H1 (cell line): ENCODE measurements around the gene PLS3. TPM values are rescaled to one million over a fixed set of nuclear protein-coding genes. Genes with fewer than 3 reads are reported as not detected.

ENCODE experiments used
- CTCF ChIA-PET: fragments of 300-600 bp; sonication (Branson Sonifier 250); formaldehyde crosslinking; loops from one replicate; lab custom pipeline; 2021; ENCODE audit not compliant: partially characterized antibody; lab: Charles Lee
- POLR2A ChIA-PET: fragments of 300-600 bp; sonication (Branson Sonifier 250); formaldehyde crosslinking; loops from one replicate; lab custom pipeline; 2021; ENCODE audit warnings: inconsistent platforms; ENCODE audit not compliant: partially characterized antibody; lab: Charles Lee
- DNase-seq, 2 experiments: peaks; one replicate each; pipeline versions ENCODE4 v3.0.0 to v3.0.0-alpha.2; 2010 to 2022; ENCODE audit warnings: low spot score in 2 of 2, low read depth in 1 of 2, mixed read lengths in 1 of 2
- FAIRE-seq: peaks from 2 replicates; lab custom pipeline; 2011; peaks lifted over from hg19 to GRCh38; lab: Jason Lieb, UNC
- H2AFZ ChIP-seq: 2 replicates; pipeline ENCODE4 v1.8.1; 2012; ENCODE audit warnings: low read length, inconsistent platforms
- H2AK5ac ChIP-seq: 2 replicates; pipeline ENCODE4 v1.6.1; 2013; ENCODE audit warnings: low read depth, low read length
- H2BK120ac ChIP-seq: replicated peaks from 2 replicates; pipeline ENCODE3; 2013; ENCODE audit warnings: low read depth, low read length, inconsistent platforms
- H2BK12ac ChIP-seq: 2 replicates; pipeline ENCODE4 v1.6.1; 2013; ENCODE audit warnings: low read depth, low read length
- H2BK15ac ChIP-seq: 2 replicates; pipeline ENCODE4 v1.6.1; 2013; ENCODE audit warnings: low read length
- H2BK20ac ChIP-seq: 2 replicates; pipeline ENCODE4 v1.6.1; 2013; ENCODE audit warnings: low read length
- H2BK5ac ChIP-seq: 2 replicates; pipeline ENCODE4 v1.6.1; 2013; ENCODE audit warnings: low read depth, low read length
- H3K14ac ChIP-seq: 2 replicates; pipeline ENCODE4 v1.6.1; 2013; ENCODE audit warnings: inconsistent platforms; ENCODE audit not compliant: insufficient read length
- H3K18ac ChIP-seq: 2 replicates; pipeline ENCODE4 v1.6.1; 2013; ENCODE audit warnings: low read length; ENCODE audit errors: extremely low read depth
- H3K23ac ChIP-seq: 2 replicates; pipeline ENCODE4 v1.6.1; 2013; ENCODE audit warnings: inconsistent platforms; ENCODE audit not compliant: insufficient read length
- H3K23me2 ChIP-seq: 2 replicates; pipeline ENCODE4 v1.6.1; 2013; ENCODE audit warnings: low read depth, low read length
- H3K27ac ChIP-seq: 2 replicates; pipeline ENCODE4 v1.6.1; 2011; ENCODE audit warnings: low read depth, low read length, inconsistent platforms
- H3K27me3 ChIP-seq, 4 experiments: replicated peaks in 1 of 4; 1 replicate in 1 of 4; 2 replicates in 3 of 4; pipeline versions ENCODE4 v1.6.1 to v1.8.1; 2011 to 2013; ENCODE audit warnings: low read length in 3 of 4, mild to moderate bottlenecking in 3 of 4, inconsistent platforms in 2 of 4, mixed read lengths in 2 of 4, moderate library complexity in 1 of 4; ENCODE audit not compliant: control insufficient read depth in 3 of 4, insufficient read depth in 3 of 4; ENCODE audit errors: extremely low read depth in 1 of 4
- H3K36me3 ChIP-seq, 4 experiments: 2 replicates each; pipeline versions ENCODE4 v1.6.1 to v1.8.1; 2011 to 2013; ENCODE audit warnings: mild to moderate bottlenecking in 4 of 4, low read length in 3 of 4, moderate library complexity in 2 of 4, control low read depth in 1 of 4, inconsistent platforms in 1 of 4; ENCODE audit not compliant: insufficient read depth in 4 of 4, control insufficient read depth in 2 of 4
- H3K4ac ChIP-seq: replicated peaks from 2 replicates; pipeline ENCODE3; 2013; ENCODE audit warnings: low read length, low read depth, mixed read lengths, inconsistent platforms; ENCODE audit not compliant: insufficient read length
- H3K4me1 ChIP-seq, 4 experiments: replicated peaks in 1 of 4; 1 replicate in 1 of 4; 2 replicates in 3 of 4; pipeline versions ENCODE4 v1.6.1 to v1.8.1; 2011 to 2013; ENCODE audit warnings: low read length in 3 of 4, inconsistent platforms in 2 of 4, mixed read lengths in 1 of 4; ENCODE audit not compliant: insufficient read depth in 4 of 4, control insufficient read depth in 3 of 4
- H3K4me2 ChIP-seq, 2 experiments: 2 replicates each; pipeline versions ENCODE4 v1.6.1 to v1.8.1; 2011 to 2013; ENCODE audit warnings: low read depth in 2 of 2, low read length in 2 of 2, control low read depth in 1 of 2, inconsistent platforms in 1 of 2, mild to moderate bottlenecking in 1 of 2; ENCODE audit not compliant: insufficient read depth in 1 of 2
- H3K4me3 ChIP-seq, 4 experiments: fragments of 200-600, 300-600 bp in 1 of 4; sonication (generic), shearing (Covaris generic), sonication (Bioruptor Twin) in 1 of 4; 2 replicates each; pipeline versions ENCODE4 v1.5.1 to v1.8.1; 2011 to 2016; ENCODE audit warnings: low read length in 4 of 4, low read depth in 3 of 4, control low read depth in 2 of 4, inconsistent platforms in 2 of 4, mild to moderate bottlenecking in 2 of 4, mixed read lengths in 1 of 4, moderate library complexity in 1 of 4; ENCODE audit not compliant: insufficient read depth in 2 of 4; ENCODE audit errors: extremely low read depth in 1 of 4
- H3K56ac ChIP-seq: replicated peaks from 2 replicates; pipeline ENCODE3; 2013; ENCODE audit warnings: low read depth, mild to moderate bottlenecking, mixed read lengths, low read length, inconsistent platforms; ENCODE audit not compliant: insufficient read length
- H3K79me1 ChIP-seq: 2 replicates; pipeline ENCODE4 v1.6.1; 2013; ENCODE audit warnings: low read depth, low read length, control low read depth
- H3K79me2 ChIP-seq, 2 experiments: 2 replicates each; pipeline versions ENCODE4 v1.6.1 to v1.8.1; 2012 to 2013; ENCODE audit warnings: low read length in 2 of 2, mild to moderate bottlenecking in 2 of 2, inconsistent platforms in 1 of 2; ENCODE audit not compliant: insufficient read depth in 2 of 2, control insufficient read depth in 1 of 2
- H3K9ac ChIP-seq, 4 experiments: replicated peaks in 1 of 4; 1 replicate in 1 of 4; 2 replicates in 3 of 4; pipeline versions ENCODE4 v1.6.1 to v1.8.1; 2011 to 2013; ENCODE audit warnings: low read depth in 3 of 4, low read length in 3 of 4, control low read depth in 2 of 4, mild to moderate bottlenecking in 2 of 4, moderate library complexity in 2 of 4, inconsistent platforms in 1 of 4; ENCODE audit errors: extremely low read depth in 1 of 4
- H3K9me3 ChIP-seq, 2 experiments: 2 replicates each; pipeline versions ENCODE4 v1.6.1 to v1.8.1; 2012 to 2013; ENCODE audit warnings: mild to moderate bottlenecking in 2 of 2, moderate library complexity in 2 of 2, control low read depth in 1 of 2, inconsistent platforms in 1 of 2, low read depth in 1 of 2, low read length in 1 of 2, mixed read lengths in 1 of 2; ENCODE audit not compliant: insufficient read depth in 2 of 2
- H4K20me1 ChIP-seq, 2 experiments: replicated peaks in 1 of 2; 2 replicates each; pipeline versions ENCODE3 to v1.8.1; 2011 to 2013; ENCODE audit warnings: inconsistent platforms in 2 of 2, low read length in 2 of 2, mild to moderate bottlenecking in 1 of 2; ENCODE audit not compliant: insufficient read depth in 2 of 2, control insufficient read depth in 1 of 2
- H4K5ac ChIP-seq: 2 replicates; pipeline ENCODE4 v1.6.1; 2013; ENCODE audit warnings: low read length, low read depth, mixed read lengths, inconsistent platforms; ENCODE audit not compliant: insufficient read length
- H4K8ac ChIP-seq: 2 replicates; pipeline ENCODE4 v1.8.0; 2013; ENCODE audit warnings: mild to moderate bottlenecking, moderate library complexity, low read length, inconsistent platforms; ENCODE audit not compliant: insufficient read depth; ENCODE audit errors: extremely low read depth
- H4K91ac ChIP-seq: replicated peaks from 2 replicates; pipeline ENCODE3; 2013; ENCODE audit warnings: low read length, mixed read lengths, inconsistent platforms; ENCODE audit not compliant: insufficient read length
- BRCA1 ChIP-seq: IDR thresholded peaks from 2 replicates; pipeline ENCODE4 v1.6.1; 2012; ENCODE audit warnings: low read depth, low read length, improper control_type of control experiment
- CBX5 ChIP-seq: fragments of 300-800, 300-1000 bp; sonication (generic); IDR thresholded peaks from 2 replicates; pipeline ENCODE4 v1.7.1; 2016; ENCODE audit warnings: antibody characterized with exemption, low read length, low read depth
- E2F6 ChIP-seq: IDR thresholded peaks from 2 replicates; pipeline ENCODE4 v1.6.1; 2012; ENCODE audit warnings: inconsistent platforms
- EP300 ChIP-seq, 2 experiments: IDR thresholded peaks; 1 replicate in 1 of 2; 2 replicates in 1 of 2; pipeline ENCODE4 v1.6.1; 2011 to 2012; ENCODE audit warnings: low read depth in 2 of 2, low read length in 2 of 2, mild to moderate bottlenecking in 2 of 2, borderline replicate concordance in 1 of 2, inconsistent platforms in 1 of 2, moderate library complexity in 1 of 2
- EZH2 ChIP-seq: fragments of 200-600 bp; sonication (generic); IDR thresholded peaks from 2 replicates; pipeline ENCODE4 v1.7.1; 2012; ENCODE audit warnings: low read depth, mild to moderate bottlenecking, moderate library complexity, low read length, inconsistent platforms; ENCODE audit not compliant: severe bottlenecking
- HDAC6 ChIP-seq: IDR thresholded peaks from one replicate; pipeline ENCODE4 v1.7.1; 2012; ENCODE audit warnings: low read depth, mild to moderate bottlenecking, inconsistent platforms, low read length, moderate library complexity
- JUND ChIP-seq: IDR thresholded peaks from 2 replicates; pipeline ENCODE4 v1.6.1; 2011; ENCODE audit warnings: mild to moderate bottlenecking, improper control_type of control experiment, low read length
- NRF1 ChIP-seq: IDR thresholded peaks from 2 replicates; pipeline ENCODE4 v1.6.1; 2011; ENCODE audit warnings: mild to moderate bottlenecking, low read depth, low read length, improper control_type of control experiment
- POLR2A ChIP-seq, 2 experiments: IDR thresholded peaks; 1 replicate in 1 of 2; 2 replicates in 1 of 2; pipeline ENCODE4 v1.6.1; 2011; ENCODE audit warnings: low read depth in 2 of 2, low read length in 2 of 2, mild to moderate bottlenecking in 2 of 2; ENCODE audit errors: control extremely low read depth in 1 of 2
- SAP30 ChIP-seq: fragments of 300-600 bp; sonication (generic); IDR thresholded peaks from 2 replicates; pipeline ENCODE4 v1.7.1; 2012; ENCODE audit warnings: low read length, moderate library complexity, mild to moderate bottlenecking, inconsistent platforms; ENCODE audit not compliant: insufficient read depth, insufficient replicate concordance
- SP1 ChIP-seq: IDR thresholded peaks from 2 replicates; pipeline ENCODE4 v1.6.1; 2011; ENCODE audit warnings: low read depth, low read length
- SP2 ChIP-seq: IDR thresholded peaks from 2 replicates; pipeline ENCODE4 v1.6.1; 2012; ENCODE audit warnings: mild to moderate bottlenecking, low read length, inconsistent platforms
- YY1 ChIP-seq: IDR thresholded peaks from 2 replicates; pipeline ENCODE4 v1.6.1; 2011; ENCODE audit warnings: low read depth, mild to moderate bottlenecking, low read length
- ZNF274 ChIP-seq: IDR thresholded peaks from 2 replicates; pipeline ENCODE4 v1.7.0; 2012; ENCODE audit warnings: low read length, borderline replicate concordance; ENCODE audit errors: extremely low read depth
- WGBS, 2 experiments: shearing (Covaris generic) in 1 of 2; methylation state at CpG; one replicate each; pipeline versions ENCODE4 v1.1.6 to v1.1.7; 2013 to 2015; ENCODE audit warnings: low lambda C conversion rate in 2 of 2, mixed read lengths in 2 of 2, inconsistent platforms in 1 of 2, low coverage in 1 of 2, missing lambda C conversion rate in 1 of 2; ENCODE audit not compliant: insufficient replicate concordance in 2 of 2, insufficient coverage in 1 of 2, insufficient read length in 1 of 2; ENCODE audit errors: extremely low coverage in 1 of 2, missing lambda C conversion rate in 1 of 2; 5-methylcytosine and 5-hydroxymethylcytosine counted together
- polyA plus RNA-seq, 7 experiments: library from polyadenylated mRNA; depleted of rRNA in 3 of 7; stranded (reverse) in 5 of 7; unstranded in 2 of 7; fragments of >200 nt in 5 of 7; fragments of 200-250 nt in 2 of 7; gene quantifications; 1 replicate in 5 of 7; 2 replicates in 1 of 7; 4 replicates in 1 of 7; pipeline versions ENCODE4 v1.2.1 to v1.2.3, GENCODE V29; 2011 to 2013; ENCODE audit warnings: missing spikeins in 2 of 7, mixed read lengths in 2 of 7
- total RNA-seq: library from RNA; stranded (reverse); fragmentation: NEBNext Ultra II Directional; extraction: Animal tissue kit (Norgen Biotek cat#: 25700); gene quantifications from 2 replicates; pipeline ENCODE4 v1.2.1, GENCODE V29; 2021

PLS3 gene
- total and polyA plus RNA-seq, 2 of the 8 experiments (the other 6 are each of a cell fraction or from before 2014, with no cell fraction given): 107 to 185 TPM

DNA sequence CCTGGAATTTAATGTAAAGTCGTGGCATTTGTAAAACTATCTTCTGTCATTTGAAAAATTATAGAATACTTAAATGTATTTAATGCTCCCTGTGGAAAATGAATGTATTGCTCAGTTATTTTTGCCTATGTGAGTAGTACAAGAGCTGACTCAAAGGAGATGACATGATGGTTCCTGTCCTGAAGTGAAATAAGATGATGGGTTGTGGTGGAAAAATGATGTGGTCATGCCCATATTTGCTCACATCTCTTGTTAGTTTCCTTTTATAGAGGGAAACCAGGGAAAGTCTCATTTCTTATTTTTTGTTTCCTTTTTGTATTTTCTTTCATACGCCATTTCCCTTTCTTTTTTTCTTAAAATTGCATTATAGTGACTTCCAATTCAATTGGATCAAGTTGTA lies 23.7 kb downstream of the PLS3 start:
- CTCF ChIA-PET: interaction anchor here (1.3 to 1.5 kb wide), 2 partner anchors 20 to 221 kb away, joined by 4 read pairs; no protein-coding TSS in a partner anchor
- no peak for TF ChIP-seq HDAC6
- no peak for TF ChIP-seq ZNF274
- TF ChIP-seq SP1: no peak
- TF ChIP-seq JUND: no peak
- no peak for TF ChIP-seq EZH2
- no peak for TF ChIP-seq E2F6
- no peak for TF ChIP-seq CBX5
- no peak for TF ChIP-seq YY1
- no peak for TF ChIP-seq NRF1
- TF ChIP-seq EP300 (IDR thresholded peaks at IDR 0.05; ENCODE audit: borderline replicate concordance in 1 of 2, low read depth in 2 of 2, low read length in 2 of 2): no peak
- TF ChIP-seq BRCA1: no peak
- TF ChIP-seq SAP30: no peak
- no peak for TF ChIP-seq SP2
- TF ChIP-seq POLR2A (IDR thresholded peaks at IDR 0.05; ENCODE audit: control extremely low read depth in 1 of 2, low read depth in 2 of 2, low read length in 2 of 2): no peak

More for the DNA sequence above, 23.7 kb downstream of the PLS3 start:
- H3K23ac ChIP-seq: no peak overlapping the region
- H3K56ac ChIP-seq: no peak overlapping the region
- H3K14ac ChIP-seq: no peak overlapping the region
- H2BK15ac ChIP-seq: no peak overlapping the region
- H3K9me3 ChIP-seq: no peaks in the 10 kb centered on the region
- H3K23me2 ChIP-seq: no peaks in the 10 kb centered on the region
- peaks cover 0 to 1% of the 10 kb centered on the region in 2 experiments for H4K20me1 ChIP-seq
- no peak overlapping the region for H4K91ac ChIP-seq
- no peak overlapping the region for H2AK5ac ChIP-seq
- no peak overlapping the region for H2BK12ac ChIP-seq
- no peak overlapping the region for H3K4me3 ChIP-seq
- no peaks in the 10 kb centered on the region for H3K79me1 ChIP-seq
- H2AFZ ChIP-seq: no peak overlapping the region
- H3K9ac ChIP-seq: no peak overlapping the region
- H4K5ac ChIP-seq: no peak overlapping the region
- no peak overlapping the region for H2BK20ac ChIP-seq
- no peak overlapping the region for H2BK120ac ChIP-seq
- no peak overlapping the region for H3K18ac ChIP-seq
- H3K79me2 ChIP-seq: peaks cover 0 to 94% of the 10 kb centered on the region in 2 experiments; a peak in 3 of 4 replicates
- POLR2A ChIA-PET: no interaction called here
- no peak overlapping the region for H4K8ac ChIP-seq
- DNase-seq (no peak), FAIRE-seq (peak; percentile 7)
- H3K4me2 ChIP-seq: no peak overlapping the region
- no peak overlapping the region for H3K4ac ChIP-seq
- H3K27me3 ChIP-seq: no peaks in the 10 kb centered on the region
- 78% methylated on average over 2 of the region's 2 CpGs; no CpG with 5 or more reads in 1 of the 2 experiments for WGBS, 2 experiments
- peaks cover 0 to 3% (median 0%) of the 10 kb centered on the region in 4 experiments; a peak in 3 of 7 replicates for H3K4me1 ChIP-seq
- peaks cover 0 to 7% (median 0%) of the 10 kb centered on the region in 4 experiments; a peak in 1 of 8 replicates for H3K36me3 ChIP-seq
- no peak overlapping the region for H3K27ac ChIP-seq
- H2BK5ac ChIP-seq: no peak overlapping the region
